GM23338 (cell line): ENCODE results near the gene AKT1S1.

Experiments used
- CREB1 ChIP-seq: fragments of 250-450 bp; sonication (Bioruptor Pico); IDR thresholded peaks from 2 replicates; pipeline ENCODE4 v1.5.0; 2020; ENCODE audit warnings: low read depth, mild to moderate bottlenecking, moderate library complexity
- CTCF ChIP-seq, 2 experiments: fragments of 200-600 bp in 1 of 2; sonication (generic) in 1 of 2; conservative IDR thresholded peaks; 2 replicates each; pipeline versions ENCODE4 v1.5.1 to v1.6.1; 2016 to 2017; ENCODE audit warnings: antibody characterized with exemption in 2 of 2, low read depth in 2 of 2, mild to moderate bottlenecking in 2 of 2, moderate library complexity in 1 of 2
- EZH2 ChIP-seq: fragments of 200-600 bp; sonication (generic); IDR thresholded peaks from one replicate; pipeline ENCODE4 v1.8.0; 2017; ENCODE audit warnings: antibody characterized with exemption, mild to moderate bottlenecking, low read depth; ENCODE audit not compliant: unreplicated experiment
- EZH2phosphoT487 ChIP-seq: fragments of 200-600 bp; sonication (generic); IDR thresholded peaks from one replicate; pipeline ENCODE4 v1.8.1; 2018; ENCODE audit warnings: antibody characterized with exemption; ENCODE audit not compliant: unreplicated experiment
- JUNB ChIP-seq: IDR thresholded peaks from one replicate; pipeline ENCODE4 v1.6.1; 2016; ENCODE audit warnings: antibody characterized with exemption; ENCODE audit not compliant: unreplicated experiment
- POLR2AphosphoS5 ChIP-seq: IDR thresholded peaks from 2 replicates; pipeline ENCODE4 v1.6.1; 2016; ENCODE audit warnings: antibody characterized with exemption, low read depth
- REST ChIP-seq: IDR thresholded peaks from one replicate; pipeline ENCODE4 v1.6.1; 2018; ENCODE audit warnings: antibody characterized with exemption; ENCODE audit not compliant: unreplicated experiment
- ZNF114 ChIP-seq: fragments of 250-450 bp; sonication (Bioruptor Pico); IDR thresholded peaks from 2 replicates; pipeline ENCODE4 v1.5.0; 2020; ENCODE audit warnings: mild to moderate bottlenecking, moderate library complexity
- ZNF331 ChIP-seq: fragments of 250-450 bp; sonication (Bioruptor Pico); IDR thresholded peaks from 2 replicates; pipeline ENCODE4 v1.5.0; 2020; ENCODE audit warnings: low read depth, mild to moderate bottlenecking, moderate library complexity
- TF ChIP-seq, protein P1 (sequence below): fragments of 250-450 bp; sonication (Bioruptor Pico); IDR thresholded peaks from 2 replicates; pipeline ENCODE4 v1.5.0; 2020; ENCODE audit warnings: mild to moderate bottlenecking, moderate library complexity

DNA sequence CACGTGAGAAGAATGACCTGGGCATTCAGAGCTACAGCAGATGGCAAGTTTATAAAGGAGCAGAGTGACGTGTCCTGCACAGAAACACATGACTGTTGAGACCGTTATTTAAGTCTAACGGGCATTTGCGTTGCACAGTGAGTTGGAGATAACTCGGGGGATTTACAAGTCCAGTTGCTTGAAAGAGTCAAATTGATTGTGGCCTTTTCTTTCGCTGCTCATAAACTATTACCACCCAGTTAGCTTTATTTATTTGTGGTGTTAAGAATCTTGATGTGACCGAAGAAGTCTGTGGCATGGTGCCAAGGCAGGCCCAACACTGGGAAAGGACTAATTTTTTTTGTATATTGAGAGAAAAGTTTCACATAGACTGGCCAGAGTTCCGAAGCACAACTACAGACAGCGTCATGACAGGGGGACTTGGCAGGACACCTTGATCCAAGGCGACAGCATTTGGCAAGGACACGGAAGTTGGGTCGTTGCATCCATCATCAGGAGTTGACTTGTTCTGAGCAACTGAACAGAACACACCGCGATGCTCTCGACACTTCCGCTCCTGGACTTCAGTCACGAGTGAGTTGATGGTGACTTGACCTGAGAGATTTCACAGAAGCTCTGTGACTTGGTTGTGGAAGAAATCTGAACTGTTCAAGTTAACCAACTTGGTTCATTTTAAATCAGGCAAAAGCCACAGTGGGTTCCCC lies 38.1 kb downstream of the AKT1S1 start:
- no peak for TF ChIP-seq CTCF (conservative IDR thresholded peaks at IDR 0.05; ENCODE audit: low read depth in 2 of 2)
- TF ChIP-seq EZH2 = no peak
- TF ChIP-seq REST = no peak
- TF ChIP-seq EZH2phosphoT487 = no peak
- no peak for TF ChIP-seq POLR2AphosphoS5
- no peak for TF ChIP-seq CREB1 (CRISPR knock-in tag)
- TF ChIP-seq ZNF331 (CRISPR knock-in tag) = no peak
- TF ChIP-seq ZNF114 (CRISPR knock-in tag) = no peak
- TF ChIP-seq, protein P1, sequence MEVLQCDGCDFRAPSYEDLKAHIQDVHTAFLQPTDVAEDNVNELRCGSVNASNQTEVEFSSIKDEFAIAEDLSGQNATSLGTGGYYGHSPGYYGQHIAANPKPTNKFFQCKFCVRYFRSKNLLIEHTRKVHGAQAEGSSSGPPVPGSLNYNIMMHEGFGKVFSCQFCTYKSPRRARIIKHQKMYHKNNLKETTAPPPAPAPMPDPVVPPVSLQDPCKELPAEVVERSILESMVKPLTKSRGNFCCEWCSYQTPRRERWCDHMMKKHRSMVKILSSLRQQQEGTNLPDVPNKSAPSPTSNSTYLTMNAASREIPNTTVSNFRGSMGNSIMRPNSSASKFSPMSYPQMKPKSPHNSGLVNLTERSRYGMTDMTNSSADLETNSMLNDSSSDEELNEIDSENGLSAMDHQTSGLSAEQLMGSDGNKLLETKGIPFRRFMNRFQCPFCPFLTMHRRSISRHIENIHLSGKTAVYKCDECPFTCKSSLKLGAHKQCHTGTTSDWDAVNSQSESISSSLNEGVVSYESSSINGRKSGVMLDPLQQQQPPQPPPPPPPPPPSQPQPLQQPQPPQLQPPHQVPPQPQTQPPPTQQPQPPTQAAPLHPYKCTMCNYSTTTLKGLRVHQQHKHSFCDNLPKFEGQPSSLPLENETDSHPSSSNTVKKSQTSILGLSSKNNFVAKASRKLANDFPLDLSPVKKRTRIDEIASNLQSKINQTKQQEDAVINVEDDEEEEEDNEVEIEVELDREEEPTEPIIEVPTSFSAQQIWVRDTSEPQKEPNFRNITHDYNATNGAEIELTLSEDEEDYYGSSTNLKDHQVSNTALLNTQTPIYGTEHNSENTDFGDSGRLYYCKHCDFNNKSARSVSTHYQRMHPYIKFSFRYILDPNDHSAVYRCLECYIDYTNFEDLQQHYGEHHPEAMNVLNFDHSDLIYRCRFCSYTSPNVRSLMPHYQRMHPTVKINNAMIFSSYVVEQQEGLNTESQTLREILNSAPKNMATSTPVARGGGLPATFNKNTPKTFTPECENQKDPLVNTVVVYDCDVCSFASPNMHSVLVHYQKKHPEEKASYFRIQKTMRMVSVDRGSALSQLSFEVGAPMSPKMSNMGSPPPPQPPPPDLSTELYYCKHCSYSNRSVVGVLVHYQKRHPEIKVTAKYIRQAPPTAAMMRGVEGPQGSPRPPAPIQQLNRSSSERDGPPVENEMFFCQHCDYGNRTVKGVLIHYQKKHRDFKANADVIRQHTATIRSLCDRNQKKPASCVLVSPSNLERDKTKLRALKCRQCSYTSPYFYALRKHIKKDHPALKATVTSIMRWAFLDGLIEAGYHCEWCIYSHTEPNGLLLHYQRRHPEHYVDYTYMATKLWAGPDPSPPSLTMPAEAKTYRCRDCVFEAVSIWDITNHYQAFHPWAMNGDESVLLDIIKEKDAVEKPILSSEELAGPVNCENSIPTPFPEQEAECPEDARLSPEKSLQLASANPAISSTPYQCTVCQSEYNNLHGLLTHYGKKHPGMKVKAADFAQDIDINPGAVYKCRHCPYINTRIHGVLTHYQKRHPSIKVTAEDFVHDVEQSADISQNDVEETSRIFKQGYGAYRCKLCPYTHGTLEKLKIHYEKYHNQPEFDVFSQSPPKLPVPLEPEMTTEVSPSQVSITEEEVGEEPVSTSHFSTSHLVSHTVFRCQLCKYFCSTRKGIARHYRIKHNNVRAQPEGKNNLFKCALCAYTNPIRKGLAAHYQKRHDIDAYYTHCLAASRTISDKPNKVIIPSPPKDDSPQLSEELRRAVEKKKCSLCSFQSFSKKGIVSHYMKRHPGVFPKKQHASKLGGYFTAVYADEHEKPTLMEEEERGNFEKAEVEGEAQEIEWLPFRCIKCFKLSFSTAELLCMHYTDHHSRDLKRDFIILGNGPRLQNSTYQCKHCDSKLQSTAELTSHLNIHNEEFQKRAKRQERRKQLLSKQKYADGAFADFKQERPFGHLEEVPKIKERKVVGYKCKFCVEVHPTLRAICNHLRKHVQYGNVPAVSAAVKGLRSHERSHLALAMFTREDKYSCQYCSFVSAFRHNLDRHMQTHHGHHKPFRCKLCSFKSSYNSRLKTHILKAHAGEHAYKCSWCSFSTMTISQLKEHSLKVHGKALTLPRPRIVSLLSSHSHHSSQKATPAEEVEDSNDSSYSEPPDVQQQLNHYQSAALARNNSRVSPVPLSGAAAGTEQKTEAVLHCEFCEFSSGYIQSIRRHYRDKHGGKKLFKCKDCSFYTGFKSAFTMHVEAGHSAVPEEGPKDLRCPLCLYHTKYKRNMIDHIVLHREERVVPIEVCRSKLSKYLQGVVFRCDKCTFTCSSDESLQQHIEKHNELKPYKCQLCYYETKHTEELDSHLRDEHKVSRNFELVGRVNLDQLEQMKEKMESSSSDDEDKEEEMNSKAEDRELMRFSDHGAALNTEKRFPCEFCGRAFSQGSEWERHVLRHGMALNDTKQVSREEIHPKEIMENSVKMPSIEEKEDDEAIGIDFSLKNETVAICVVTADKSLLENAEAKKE (CRISPR knock-in tag) = no peak
- no peak for TF ChIP-seq JUNB
